ENCODE results near the gene LETM1. TPM values are rescaled to one million over a fixed set of nuclear protein-coding genes. Genes with fewer than 3 reads are reported as not detected.
A peak's percentile ranks its signal among the peaks of the same experiment; 100 is the strongest.

LETM1 gene
- total and polyA plus RNA-seq, 2 donors (not counting 1 experiment from before 2014, with no cell fraction given): 15.8 to 70.4 TPM

GRCh38 chr4:1802720-1803522, 53.0 kb downstream of the LETM1 start:
- H3K4me1 ChIP-seq (ENCODE audit: control insufficient read depth, extremely low read depth, insufficient read depth, low read length): no peaks in the 10 kb centered on the region
- H3K79me2 ChIP-seq (ENCODE audit: control insufficient read depth, insufficient read depth, low read length): no peaks in the 10 kb centered on the region
- no peak overlapping the region for H2AFZ ChIP-seq (ENCODE audit: low read length)
- no peaks in the 10 kb centered on the region for H3K36me3 ChIP-seq (ENCODE audit: control insufficient read depth, insufficient read depth, low read length)
- DNase-seq (ENCODE audit: low read depth in 2 of 2): no peak
- no peak overlapping the region for H3K9ac ChIP-seq (ENCODE audit: insufficient read depth, low read length)
- no peaks in the 10 kb centered on the region for H4K20me1 ChIP-seq (ENCODE audit: control insufficient read depth, extremely low read depth, insufficient read depth, low read length)
- H3K9me3 ChIP-seq (ENCODE audit: control insufficient read depth, insufficient read depth, low read depth, low read length): no peaks in the 10 kb centered on the region
- H3K4me3 ChIP-seq (replicated peaks in 1 of 4; ENCODE audit: control extremely low read depth in 1 of 4, insufficient read depth in 1 of 4, low read depth in 3 of 4, low read length in 4 of 4): no peak overlapping the region
- TF ChIP-seq EZH2 (IDR thresholded peaks at IDR 0.05; ENCODE audit: low read length, missing control alignments) (no peak), CTCF (conservative IDR thresholded peaks at IDR 0.05 in 1 of 2, IDR thresholded peaks at IDR 0.05 in 1 of 2; ENCODE audit: low read depth in 1 of 2, low read length in 2 of 2) (no peak)
- H3K27ac ChIP-seq (ENCODE audit: insufficient read depth, low read length): no peak overlapping the region
- no peak overlapping the region for H3K4me2 ChIP-seq (ENCODE audit: extremely low read depth, insufficient read depth, low read length)
- H3K27me3 ChIP-seq (ENCODE audit: control insufficient read depth, insufficient read depth, low read length): no peaks in the 10 kb centered on the region

GRCh38 chr4:1802151-1802715, 53.7 kb downstream of the LETM1 start:
- H3K4me2 ChIP-seq (ENCODE audit: extremely low read depth, insufficient read depth, low read length): no peak overlapping the region
- no peak overlapping the region for H2AFZ ChIP-seq (ENCODE audit: low read length)
- H3K36me3 ChIP-seq (ENCODE audit: control insufficient read depth, insufficient read depth, low read length): no peaks in the 10 kb centered on the region
- H3K4me3 ChIP-seq (replicated peaks in 1 of 4; ENCODE audit: control extremely low read depth in 1 of 4, insufficient read depth in 1 of 4, low read depth in 3 of 4, low read length in 4 of 4): no peak overlapping the region
- no peaks in the 10 kb centered on the region for H3K4me1 ChIP-seq (ENCODE audit: control insufficient read depth, extremely low read depth, insufficient read depth, low read length)
- TF ChIP-seq CTCF (conservative IDR thresholded peaks at IDR 0.05 in 1 of 2, IDR thresholded peaks at IDR 0.05 in 1 of 2; ENCODE audit: low read depth in 1 of 2, low read length in 2 of 2) (no peak), EZH2 (IDR thresholded peaks at IDR 0.05; ENCODE audit: low read length, missing control alignments) (no peak)
- peak in 1 of 2 donors; percentile 38 for DNase-seq (ENCODE audit: low read depth in 2 of 2)
- H3K27ac ChIP-seq (ENCODE audit: insufficient read depth, low read length): no peak overlapping the region
- H3K9me3 ChIP-seq (ENCODE audit: control insufficient read depth, insufficient read depth, low read depth, low read length): no peaks in the 10 kb centered on the region
- H4K20me1 ChIP-seq (ENCODE audit: control insufficient read depth, extremely low read depth, insufficient read depth, low read length): no peaks in the 10 kb centered on the region
- no peaks in the 10 kb centered on the region for H3K79me2 ChIP-seq (ENCODE audit: control insufficient read depth, insufficient read depth, low read length)
- H3K27me3 ChIP-seq (ENCODE audit: control insufficient read depth, insufficient read depth, low read length): no peaks in the 10 kb centered on the region
- no peak overlapping the region for H3K9ac ChIP-seq (ENCODE audit: insufficient read depth, low read length)

GRCh38 chr4:1801286-1801958, 54.5 kb downstream of the LETM1 start:
- DNase-seq (ENCODE audit: low read depth in 2 of 2): no peak

More at GRCh38 chr4:1801286-1801958, 54.5 kb downstream of the LETM1 start:
- TF ChIP-seq EZH2 (IDR thresholded peaks at IDR 0.05; ENCODE audit: low read length, missing control alignments) (no peak), CTCF (conservative IDR thresholded peaks at IDR 0.05 in 1 of 2, IDR thresholded peaks at IDR 0.05 in 1 of 2; ENCODE audit: low read depth in 1 of 2, low read length in 2 of 2) (no peak)
- H3K27me3 ChIP-seq (ENCODE audit: control insufficient read depth, insufficient read depth, low read length): peaks cover 7% of the 10 kb centered on the region
- no peaks in the 10 kb centered on the region for H3K4me1 ChIP-seq (ENCODE audit: control insufficient read depth, extremely low read depth, insufficient read depth, low read length)
- H2AFZ ChIP-seq (ENCODE audit: low read length): no peak overlapping the region
- H3K79me2 ChIP-seq (ENCODE audit: control insufficient read depth, insufficient read depth, low read length): no peaks in the 10 kb centered on the region
- H3K9ac ChIP-seq (ENCODE audit: insufficient read depth, low read length): no peak overlapping the region
- no peaks in the 10 kb centered on the region for H3K36me3 ChIP-seq (ENCODE audit: control insufficient read depth, insufficient read depth, low read length)
- no peak overlapping the region for H3K4me2 ChIP-seq (ENCODE audit: extremely low read depth, insufficient read depth, low read length)
- no peaks in the 10 kb centered on the region for H4K20me1 ChIP-seq (ENCODE audit: control insufficient read depth, extremely low read depth, insufficient read depth, low read length)
- H3K27ac ChIP-seq (ENCODE audit: insufficient read depth, low read length): no peak overlapping the region
- no peaks in the 10 kb centered on the region for H3K9me3 ChIP-seq (ENCODE audit: control insufficient read depth, insufficient read depth, low read depth, low read length)
- H3K4me3 ChIP-seq (replicated peaks in 1 of 4; ENCODE audit: control extremely low read depth in 1 of 4, insufficient read depth in 1 of 4, low read depth in 3 of 4, low read length in 4 of 4): no peak overlapping the region

Data from fibroblast of lung (primary cell).